Mucosa of descending colon (tissue), 3 donors: ENCODE data around the gene SKAP2. TPM values are rescaled to one million over a fixed set of nuclear protein-coding genes. Genes with fewer than 3 reads are reported as not detected.

ENCODE experiments used
- ATAC-seq: fragments of 200-7000 bp; cut with Tn5 transposase; one replicate; pipeline ENCODE4 v1.9.1; 2020; ENCODE audit warnings: mild to moderate bottlenecking, moderate library complexity
- DNase-seq, 3 donors: peaks; one replicate each; pipeline ENCODE4 v3.0.0-alpha.2; 2020
- H3K36me3 ChIP-seq: fragments of 200-600 bp; one replicate; pipeline ENCODE4 v1.8.0; 2021; ENCODE audit warnings: low read depth, mild to moderate bottlenecking
- H3K4me1 ChIP-seq: fragments of 200-600 bp; one replicate; pipeline ENCODE4 v1.8.0; 2021; ENCODE audit warnings: low read depth, mild to moderate bottlenecking
- H3K4me3 ChIP-seq: fragments of 200-600 bp; one replicate; pipeline ENCODE4 v1.8.0; 2021; ENCODE audit warnings: mild to moderate bottlenecking
- H3K9me3 ChIP-seq: fragments of 200-600 bp; one replicate; pipeline ENCODE4 v1.8.0; 2021; ENCODE audit warnings: mild to moderate bottlenecking
- CTCF ChIP-seq: fragments of 200-600 bp; IDR thresholded peaks from one replicate; pipeline ENCODE4 v1.8.0; 2022; ENCODE audit warnings: antibody characterized with exemption, mild to moderate bottlenecking
- intact Hi-C, 2 donors: fragments of 100-400 bp; cut with DNase I in 1 of 2; cut with micrococcal nuclease in 1 of 2; formaldehyde crosslinking; loops; one replicate each; pipeline versions ENCODE4 v1.11.0 to v1.11.1; 2022; cut with DNase I, micrococcal nuclease
- total RNA-seq, 3 donors: library from RNA; stranded (reverse); fragmentation: NEBNext Ultra II Directional in 2 of 3; extraction: Animal tissue kit (Norgen Biotek cat#: 25700) in 2 of 3; gene quantifications; one replicate each; pipeline versions ENCODE4 v1.2.1 to v1.2.4, GENCODE V29; 2021 to 2023
- donor health status: DM: no; HTN: no; CAD: no; lungs with moderate emphysema.
- donor health status: DM: no; HTN: no; CAD: no.
- donor health status: DM: no; HTN: yes; CAD: no.

Gene SKAP2
- total RNA-seq, 3 donors from 2014 or later: 36.5 to 51.7 (median 40.3) TPM

GRCh38 chr7:26777385-26777784 lies 87.0 kb downstream of the SKAP2 start:
- no peak overlapping the region for H3K4me3 ChIP-seq
- no peaks in the 10 kb centered on the region for H3K36me3 ChIP-seq
- H3K9me3 ChIP-seq: no peaks in the 10 kb centered on the region
- no peak for DNase-seq
- no peak for TF ChIP-seq CTCF
- H3K4me1 ChIP-seq: no peaks in the 10 kb centered on the region
- no peak for ATAC-seq
- intact Hi-C loops: no loop called here

- TF ChIP-seq CTCF: no peak
- no peaks in the 10 kb centered on the region for H3K4me1 ChIP-seq
- DNase-seq (no peak), ATAC-seq (no peak)
- H3K36me3 ChIP-seq: no peaks in the 10 kb centered on the region
- H3K9me3 ChIP-seq: no peaks in the 10 kb centered on the region
- H3K4me3 ChIP-seq: no peak overlapping the region
- intact Hi-C loops: no loop called here
Observed at GRCh38 chr7:26760501-26760900, 103.9 kb downstream of the SKAP2 start.

GRCh38 chr7:26759108-26759507 lies 105.3 kb downstream of the SKAP2 start:
- H3K4me3 ChIP-seq: no peak overlapping the region
- H3K36me3 ChIP-seq: no peaks in the 10 kb centered on the region
- no peaks in the 10 kb centered on the region for H3K4me1 ChIP-seq
- ATAC-seq: no peak
- DNase-seq: no peak
- TF ChIP-seq CTCF: no peak
- no peaks in the 10 kb centered on the region for H3K9me3 ChIP-seq
- intact Hi-C loops: no loop called here

GRCh38 chr7:26743205-26743604 lies 121.2 kb downstream of the SKAP2 start:
- intact Hi-C loops: no loop called here
- no peaks in the 10 kb centered on the region for H3K36me3 ChIP-seq
- no peak for DNase-seq
- no peak for TF ChIP-seq CTCF
- H3K4me3 ChIP-seq: no peak overlapping the region
- ATAC-seq: no peak
- no peaks in the 10 kb centered on the region for H3K9me3 ChIP-seq
- no peaks in the 10 kb centered on the region for H3K4me1 ChIP-seq

GRCh38 chr7:26735976-26736600 lies 128.3 kb downstream of the SKAP2 start:
- no peaks in the 10 kb centered on the region for H3K36me3 ChIP-seq
- ATAC-seq (no peak), DNase-seq (no peak)
- no peaks in the 10 kb centered on the region for H3K9me3 ChIP-seq
- H3K4me3 ChIP-seq: no peak overlapping the region
- intact Hi-C loops: no loop called here
- no peak for TF ChIP-seq CTCF
- no peaks in the 10 kb centered on the region for H3K4me1 ChIP-seq
